Stimulated activated CD8-positive, alpha-beta memory T cell treated with anti-CD3 and anti-CD28 coated beads, Interleukin-4, amount 100 ng/mL, for 48 hours (primary cell): ENCODE measurements around the gene MYO7A.

ENCODE experiments used
- DNase-seq: peaks from one replicate; pipeline ENCODE4 v3.0.0-alpha.2; 2020

Gene MYO7A

DNA sequence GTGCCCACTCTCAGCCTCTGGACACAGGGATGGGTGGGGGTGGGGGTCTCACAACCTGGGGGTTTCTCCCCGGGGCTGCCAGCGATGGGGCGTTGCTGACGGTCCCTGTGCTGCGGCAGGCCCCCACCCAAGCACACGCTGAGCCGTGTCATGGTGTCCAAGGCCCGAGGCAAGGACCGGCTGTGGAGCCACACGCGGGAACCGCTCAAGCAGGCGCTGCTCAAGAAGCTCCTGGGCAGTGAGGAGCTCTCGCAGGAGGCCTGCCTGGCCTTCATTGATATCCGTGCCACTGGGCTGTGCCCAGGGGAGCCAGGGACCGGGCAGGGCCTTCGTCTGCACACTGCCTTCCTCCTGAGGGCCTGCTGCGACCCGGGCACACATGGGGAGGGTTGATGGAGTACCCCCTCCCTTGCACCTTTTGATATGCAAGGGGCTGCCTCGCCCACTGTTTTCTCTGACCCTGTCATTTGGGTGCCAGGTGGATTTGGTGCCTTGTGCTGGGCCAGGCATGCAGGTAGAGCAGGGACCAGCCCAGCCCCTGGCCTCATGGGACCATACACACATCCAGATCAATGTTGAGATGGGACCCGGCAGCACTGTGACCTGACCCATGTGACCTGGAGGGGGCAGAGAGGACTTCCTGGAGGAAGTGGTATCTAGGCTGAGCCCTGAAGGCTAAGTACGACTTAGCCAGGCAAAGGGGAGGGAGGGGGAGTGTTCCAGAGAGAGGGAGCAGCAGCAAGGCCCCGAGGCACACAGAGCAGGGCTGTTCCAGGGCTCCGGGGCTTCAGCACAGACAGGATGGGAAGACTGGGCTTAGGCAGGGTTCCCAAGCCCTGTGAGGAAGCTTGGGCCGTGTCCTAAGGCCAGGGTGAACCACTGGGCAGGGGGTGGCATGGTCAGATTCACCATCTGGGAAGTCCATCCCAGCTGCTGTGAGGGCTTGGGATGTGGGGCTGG, 75.2 kb downstream of the MYO7A start:
- DNase-seq = no peak

- DNase-seq = peak; percentile 17
Observed at GRCh38 chr11:77203901-77204753, 76.1 kb downstream of the MYO7A start.

DNA sequence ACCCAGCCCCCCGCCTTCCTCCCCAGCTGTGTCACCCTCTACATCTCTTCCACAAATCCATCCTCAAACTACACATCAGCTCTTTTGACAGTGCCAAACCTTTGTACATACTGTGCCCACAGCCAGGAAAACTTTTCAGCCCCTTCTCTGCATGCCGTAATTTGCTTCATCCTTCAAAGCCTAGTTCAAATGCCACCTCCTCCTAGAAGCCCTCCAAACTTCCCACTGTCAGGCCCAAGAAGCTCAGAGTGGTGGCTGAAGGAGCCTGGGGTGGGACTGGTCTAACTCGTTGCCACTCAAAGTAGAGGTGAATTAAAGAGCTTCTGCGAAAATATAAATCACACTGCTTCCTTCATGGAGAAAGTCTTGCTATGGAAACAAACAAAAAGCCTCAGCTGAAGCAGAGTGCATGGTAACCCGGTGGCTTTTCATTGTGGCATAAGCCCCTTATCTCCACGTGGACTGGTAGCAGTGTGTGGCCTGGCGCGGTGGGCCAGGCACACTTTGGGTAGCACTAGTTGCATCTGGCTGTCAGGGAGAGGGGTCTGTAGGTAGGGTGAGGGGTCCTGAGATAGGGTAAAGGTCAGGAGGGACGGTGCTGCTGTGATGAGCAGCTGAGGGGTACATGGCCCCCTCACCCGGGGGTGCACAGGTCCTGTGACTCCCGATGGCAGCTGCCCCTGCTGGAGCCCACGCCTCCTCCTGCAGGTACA, 76.9 kb downstream of the MYO7A start:
- DNase-seq = peak; percentile 8

DNA sequence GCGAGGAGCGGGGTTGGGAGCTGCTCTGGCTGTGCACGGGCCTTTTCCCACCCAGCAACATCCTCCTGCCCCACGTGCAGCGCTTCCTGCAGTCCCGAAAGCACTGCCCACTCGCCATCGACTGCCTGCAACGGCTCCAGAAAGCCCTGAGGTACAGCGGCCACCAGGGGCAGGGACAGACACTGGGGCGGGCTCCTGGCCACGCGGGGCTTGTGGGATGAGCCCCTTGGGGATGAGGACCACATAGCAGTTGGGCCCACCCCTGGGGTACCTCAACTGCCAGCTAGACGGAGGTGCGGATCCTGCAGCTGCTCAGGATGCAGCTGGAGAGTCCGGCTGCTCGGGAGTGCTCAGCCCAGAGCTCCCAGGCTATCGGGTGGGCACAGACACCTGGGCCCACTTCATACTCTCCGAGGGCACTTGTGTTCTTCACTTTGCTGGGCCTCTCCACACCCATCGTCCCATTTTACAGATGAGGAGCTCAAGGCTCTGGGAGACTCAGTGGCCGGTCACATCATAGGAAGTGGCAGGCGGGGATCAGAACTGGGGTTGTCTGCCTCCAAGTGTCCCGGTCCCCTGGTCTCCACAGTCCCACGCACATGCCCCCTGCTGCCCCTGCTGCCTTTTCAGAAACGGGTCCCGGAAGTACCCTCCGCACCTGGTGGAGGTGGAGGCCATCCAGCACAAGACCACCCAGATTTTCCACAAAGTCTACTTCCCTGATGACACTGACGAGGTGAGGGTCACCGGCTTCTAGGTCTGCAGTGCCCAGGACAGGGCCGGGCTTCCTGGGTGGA, 77.6 kb downstream of the MYO7A start:
- peak; percentile 16 for DNase-seq

DNA sequence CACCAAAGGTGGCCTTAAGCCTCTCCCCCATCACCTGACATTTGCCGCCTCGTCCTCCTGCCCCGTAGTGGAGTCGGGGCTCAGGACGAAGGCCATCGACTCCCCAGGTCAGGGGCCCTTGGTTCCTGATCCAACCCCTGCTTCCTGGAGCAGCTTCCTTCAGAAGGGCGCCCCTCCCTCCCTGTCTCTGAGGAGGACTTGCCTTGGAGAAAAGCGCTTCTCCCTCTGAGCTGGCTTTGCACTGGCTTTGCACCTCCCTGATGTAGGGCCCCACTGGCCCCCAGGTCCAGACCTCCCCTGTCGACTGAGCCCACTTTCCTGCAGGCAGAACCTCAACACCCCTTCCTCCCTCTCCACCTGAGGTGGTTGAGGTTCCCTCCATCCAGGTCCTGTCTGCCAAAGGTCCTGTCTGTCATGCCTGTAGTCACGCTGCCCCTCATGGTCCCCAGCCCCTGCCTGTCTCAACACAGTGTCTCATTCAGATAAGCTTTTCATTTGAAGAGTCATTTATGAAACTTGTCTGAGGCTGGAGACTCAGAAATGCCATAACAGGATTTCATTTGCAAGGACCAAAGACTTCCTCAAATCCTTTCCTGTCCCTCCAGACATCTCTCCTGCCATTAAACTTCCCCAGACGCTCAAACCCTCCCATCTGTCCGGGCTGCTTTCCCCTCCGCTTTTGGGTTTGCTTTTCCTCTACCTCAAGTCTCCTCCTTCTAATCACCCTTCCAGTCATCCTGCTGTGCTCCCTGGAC, 78.4 kb downstream of the MYO7A start:
- peak; percentile 16 for DNase-seq

GRCh38 chr11:77207019-77207485, 79.0 kb downstream of the MYO7A start:
- DNase-seq = no peak

- DNase-seq = no peak
Observed at GRCh38 chr11:77207618-77208313, 79.7 kb downstream of the MYO7A start.

- no peak for DNase-seq
Observed at GRCh38 chr11:77208535-77208934, 80.5 kb downstream of the MYO7A start.

GRCh38 chr11:77209663-77210062, 81.6 kb downstream of the MYO7A start:
- no peak for DNase-seq

GRCh38 chr11:77211040-77211451, 83.0 kb downstream of the MYO7A start:
- DNase-seq = no peak

GRCh38 chr11:77211594-77212251, 83.7 kb downstream of the MYO7A start:
- no peak for DNase-seq

- peak; percentile 19 for DNase-seq
Observed at GRCh38 chr11:77212314-77213007, 84.4 kb downstream of the MYO7A start.

DNA sequence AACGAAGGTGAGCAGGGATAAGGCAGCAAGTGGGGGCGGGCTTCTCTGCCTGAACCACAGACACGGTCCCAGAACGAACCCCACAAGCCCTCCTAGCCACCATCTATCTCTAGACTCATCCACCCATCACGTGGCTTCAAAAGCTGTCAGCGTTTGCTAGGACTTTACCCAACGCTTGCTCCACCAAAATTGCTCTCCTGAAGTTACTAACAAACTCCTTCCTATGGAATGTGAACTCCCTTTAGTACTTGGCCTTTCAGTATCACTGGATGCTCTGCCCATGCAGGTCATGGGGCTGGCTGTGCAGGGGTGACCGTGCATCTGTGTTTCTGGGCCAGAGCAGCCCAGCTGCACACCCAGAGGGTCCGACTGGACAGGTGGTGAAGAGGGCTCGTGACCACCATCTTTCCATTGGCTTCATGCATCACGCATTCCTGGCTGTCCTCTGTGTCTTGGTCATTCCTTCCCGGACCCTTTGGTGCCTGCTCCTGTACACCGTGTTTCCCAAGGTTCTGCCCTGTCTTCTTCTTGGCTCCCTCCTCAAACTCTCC, 85.1 kb downstream of the MYO7A start:
- DNase-seq = no peak

- DNase-seq = no peak
Observed at GRCh38 chr11:77213589-77214428, 85.8 kb downstream of the MYO7A start.

DNA sequence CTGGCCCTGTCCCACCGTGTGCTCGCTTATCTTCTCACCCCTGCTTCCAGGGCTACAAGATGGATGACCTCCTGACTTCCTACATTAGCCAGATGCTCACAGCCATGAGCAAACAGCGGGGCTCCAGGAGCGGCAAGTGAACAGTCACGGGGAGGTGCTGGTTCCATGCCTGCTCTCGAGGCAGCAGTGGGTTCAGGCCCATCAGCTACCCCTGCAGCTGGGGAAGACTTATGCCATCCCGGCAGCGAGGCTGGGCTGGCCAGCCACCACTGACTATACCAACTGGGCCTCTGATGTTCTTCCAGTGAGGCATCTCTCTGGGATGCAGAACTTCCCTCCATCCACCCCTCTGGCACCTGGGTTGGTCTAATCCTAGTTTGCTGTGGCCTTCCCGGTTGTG, 86.5 kb downstream of the MYO7A start:
- DNase-seq = no peak

GRCh38 chr11:77215106-77215505, 87.1 kb downstream of the MYO7A start:
- no peak for DNase-seq

- DNase-seq = no peak
Observed at GRCh38 chr11:77217156-77217555, 89.1 kb downstream of the MYO7A start.

- no peak for DNase-seq
Observed at GRCh38 chr11:77223797-77224196, 95.8 kb downstream of the MYO7A start.
